Left forelimb (tissue), 1 donor: ENCODE data around the gene IPO5.
"Not testable (repeated sequence)": the region's sequence is repeated elsewhere in the genome, so short reads cannot be mapped to it uniquely, and the experiment has no call there.

Source experiments
- DNase-seq: peaks from one replicate; pipeline ENCODE4 v3.0.0-alpha.2; 2018; ENCODE audit warnings: low spot score

IPO5 gene

GRCh38 chr13:98014766-98015165, 61.3 kb downstream of the IPO5 start:
- DNase-seq: no peak

GRCh38 chr13:98018293-98018692, 64.8 kb downstream of the IPO5 start:
- DNase-seq: no peak

- DNase-seq: no peak
Measured at GRCh38 chr13:98019186-98019585, 65.7 kb downstream of the IPO5 start.

- DNase-seq: no peak
Measured at GRCh38 chr13:98020271-98020670, 66.8 kb downstream of the IPO5 start.

- DNase-seq: no peak
Measured at GRCh38 chr13:98022210-98022609, 68.7 kb downstream of the IPO5 start.

- no peak for DNase-seq
Measured at GRCh38 chr13:98025480-98026025, 72.1 kb downstream of the IPO5 start.

- DNase-seq: no peak
Measured at GRCh38 chr13:98026457-98026857, 73.0 kb downstream of the IPO5 start.

- DNase-seq: no peak
Measured at GRCh38 chr13:98032168-98032567, 78.7 kb downstream of the IPO5 start.

GRCh38 chr13:98033277-98034247, 80.1 kb downstream of the IPO5 start:
- DNase-seq: no peak

- DNase-seq: no peak
Measured at GRCh38 chr13:98035373-98035772, 81.9 kb downstream of the IPO5 start.

- DNase-seq: not testable (repeated sequence)
Measured at GRCh38 chr13:98036564-98037302, 83.3 kb downstream of the IPO5 start.

- DNase-seq: no peak
Measured at GRCh38 chr13:98039261-98039660, 85.8 kb downstream of the IPO5 start.

GRCh38 chr13:98039964-98040363, 86.5 kb downstream of the IPO5 start:
- DNase-seq: no peak

- no peak for DNase-seq
Measured at GRCh38 chr13:98041081-98041820, 87.8 kb downstream of the IPO5 start.

GRCh38 chr13:98044301-98044700, 90.8 kb downstream of the IPO5 start:
- no peak for DNase-seq

- DNase-seq: not testable (repeated sequence)
Measured at GRCh38 chr13:98047785-98048184, 94.3 kb downstream of the IPO5 start.

- DNase-seq: no peak
Measured at GRCh38 chr13:98048265-98048664, 94.8 kb downstream of the IPO5 start.

GRCh38 chr13:98050041-98050466, 96.6 kb downstream of the IPO5 start:
- DNase-seq: no peak

- no peak for DNase-seq
Measured at GRCh38 chr13:98052412-98052811, 98.9 kb downstream of the IPO5 start.

- DNase-seq: no peak
Measured at GRCh38 chr13:98054301-98054700, 100.8 kb downstream of the IPO5 start.

- DNase-seq: no peak
Measured at GRCh38 chr13:98055623-98056022, 102.1 kb downstream of the IPO5 start.

GRCh38 chr13:98056839-98057410, 103.5 kb downstream of the IPO5 start:
- DNase-seq: no peak
